HG03139 (cell line): ENCODE measurements around the gene ZNF219.

Source experiments
- ATAC-seq: cut with Tn5 transposase; IDR thresholded peaks from one replicate; pipeline ENCODE4 v1.9.1; 2021; ENCODE audit not compliant: unreplicated experiment

The ZNF219 gene

DNA sequence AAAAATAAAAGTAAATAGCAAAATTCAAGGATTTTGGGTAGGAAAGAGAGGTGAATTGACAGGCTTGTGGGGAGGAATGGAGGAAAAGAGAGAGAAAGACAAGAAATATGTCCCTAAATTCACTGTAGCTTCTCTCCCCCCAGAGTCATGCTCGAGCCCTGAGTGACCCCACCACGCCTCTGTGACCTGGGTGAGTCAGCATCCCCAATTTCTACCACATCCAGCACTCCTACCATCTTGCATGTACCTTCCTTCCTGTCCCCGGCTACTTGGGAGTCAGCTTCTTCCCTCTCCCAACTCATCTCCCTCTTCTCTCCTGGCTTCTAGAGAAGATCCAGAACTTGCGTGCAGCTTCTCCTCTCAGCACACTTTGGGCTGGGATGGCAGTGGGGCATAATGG, 9.8 kb downstream of the ZNF219 start:
- no peak for ATAC-seq

DNA sequence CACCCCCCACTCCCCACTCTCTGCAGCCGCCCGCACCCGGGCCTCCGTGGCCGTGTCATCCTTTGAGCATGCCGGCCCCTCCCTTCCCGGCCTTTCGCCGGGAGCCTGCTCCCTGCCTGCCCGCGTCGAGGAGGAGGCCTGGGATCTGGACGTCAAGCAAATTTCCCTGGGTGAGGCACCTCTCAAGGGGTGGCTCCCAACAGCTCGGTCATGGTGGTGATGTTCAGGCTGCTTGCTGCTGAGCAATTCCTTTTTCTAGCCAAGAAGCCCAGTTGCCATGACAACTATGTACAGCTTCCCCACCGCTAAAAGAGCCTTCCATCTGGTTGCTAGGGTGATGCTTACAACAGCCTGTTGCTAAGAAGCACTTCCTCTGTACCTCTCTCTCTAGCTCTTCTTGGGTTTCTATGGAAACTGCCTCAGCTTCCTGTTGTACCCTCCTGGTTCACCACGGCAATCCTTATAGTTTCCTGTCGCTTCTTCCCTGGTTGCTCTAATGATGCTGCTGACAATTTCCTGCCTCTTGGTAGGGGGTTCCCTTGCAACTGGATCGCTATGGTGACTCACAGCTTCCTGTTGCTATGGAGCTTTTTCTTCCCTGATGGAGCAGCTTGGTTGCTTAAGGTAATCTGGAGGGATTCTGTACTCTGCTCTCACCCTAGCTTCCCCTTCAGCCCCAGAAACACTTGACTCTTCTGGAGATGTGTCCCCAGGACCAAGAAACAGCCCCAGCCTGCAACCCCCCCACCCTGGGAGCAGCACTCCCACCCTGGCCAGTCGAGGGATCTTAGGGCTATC, 11.0 kb downstream of the ZNF219 start:
- peak; percentile 49 for ATAC-seq

DNA sequence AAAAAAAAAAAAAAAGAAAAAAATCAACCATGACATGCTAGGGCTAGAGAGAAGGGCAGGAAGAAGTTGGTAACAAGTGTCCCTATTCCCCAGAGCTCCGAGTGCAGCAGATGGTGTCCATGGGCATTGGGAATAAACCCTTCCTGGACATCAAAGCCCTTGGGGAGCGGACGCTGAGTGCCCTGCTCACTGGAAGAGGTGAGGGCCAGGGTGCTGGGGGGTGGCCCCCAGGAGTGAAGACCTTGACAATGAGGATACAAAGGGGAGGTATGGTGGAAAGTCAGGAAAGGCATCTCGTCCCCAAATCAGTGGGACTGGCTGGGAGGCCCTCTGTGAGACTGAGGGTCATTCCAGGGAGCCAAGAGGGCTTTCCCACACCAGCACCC, 11.6 kb downstream of the ZNF219 start:
- ATAC-seq: no peak

DNA sequence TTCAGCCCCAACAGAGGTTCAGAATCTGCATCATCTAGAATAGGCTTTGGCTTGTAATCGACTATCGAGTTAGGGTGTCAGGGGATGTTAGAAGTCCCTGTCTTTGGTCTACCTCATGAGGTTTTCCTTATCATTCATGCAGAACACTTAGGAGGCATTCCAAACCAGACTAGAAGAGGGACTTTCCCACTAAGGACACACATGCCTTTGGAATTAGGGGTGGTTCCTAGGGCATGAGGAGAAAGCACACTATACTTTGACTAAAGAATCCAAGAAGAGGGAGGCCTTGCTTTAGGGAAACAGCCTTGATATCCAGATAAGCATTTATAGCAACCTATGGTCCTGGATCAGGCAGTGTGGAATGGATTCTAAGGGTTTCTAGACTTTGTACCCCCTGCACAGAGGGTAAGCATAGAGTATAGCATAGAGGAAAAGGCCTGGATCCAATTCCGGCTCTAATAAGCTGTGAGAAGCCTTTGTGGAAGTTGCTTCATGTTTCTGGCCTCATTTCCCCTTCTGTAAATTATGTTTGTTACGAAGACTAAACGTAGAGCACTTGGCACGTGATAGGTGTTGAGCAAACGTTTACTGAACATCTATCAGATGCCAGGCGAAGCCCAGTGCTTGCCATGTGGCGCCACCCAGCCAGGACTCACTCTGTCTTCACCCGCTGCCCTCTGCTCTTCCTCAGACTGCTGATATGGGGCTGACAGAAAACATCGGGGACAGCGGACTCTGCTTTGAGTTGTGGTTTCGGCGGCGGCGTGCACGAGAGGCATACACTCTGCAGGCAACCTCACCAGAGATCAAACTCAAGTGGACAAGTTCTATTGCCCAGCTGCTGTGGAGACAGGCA, 13.2 kb downstream of the ZNF219 start:
- no peak for ATAC-seq

DNA sequence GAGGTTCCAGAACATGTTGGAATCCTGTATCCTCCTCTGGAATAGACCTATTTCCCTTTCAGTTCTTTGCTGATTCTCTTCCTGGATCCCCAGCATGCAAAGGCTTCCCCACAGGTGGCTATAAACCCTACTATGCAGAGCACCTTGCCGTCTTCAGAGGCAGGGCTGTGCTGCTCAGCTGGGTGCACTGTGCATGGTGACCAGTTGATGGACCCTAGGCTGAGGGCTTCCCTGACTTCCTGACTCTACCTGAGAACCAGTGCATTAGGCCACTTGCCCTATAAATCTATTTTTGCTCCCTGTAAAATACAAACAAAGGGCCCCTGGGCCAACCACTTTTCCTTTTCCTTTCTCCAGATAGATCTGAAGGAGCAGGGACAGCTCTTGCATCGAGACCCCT, 14.1 kb downstream of the ZNF219 start:
- no peak for ATAC-seq

DNA sequence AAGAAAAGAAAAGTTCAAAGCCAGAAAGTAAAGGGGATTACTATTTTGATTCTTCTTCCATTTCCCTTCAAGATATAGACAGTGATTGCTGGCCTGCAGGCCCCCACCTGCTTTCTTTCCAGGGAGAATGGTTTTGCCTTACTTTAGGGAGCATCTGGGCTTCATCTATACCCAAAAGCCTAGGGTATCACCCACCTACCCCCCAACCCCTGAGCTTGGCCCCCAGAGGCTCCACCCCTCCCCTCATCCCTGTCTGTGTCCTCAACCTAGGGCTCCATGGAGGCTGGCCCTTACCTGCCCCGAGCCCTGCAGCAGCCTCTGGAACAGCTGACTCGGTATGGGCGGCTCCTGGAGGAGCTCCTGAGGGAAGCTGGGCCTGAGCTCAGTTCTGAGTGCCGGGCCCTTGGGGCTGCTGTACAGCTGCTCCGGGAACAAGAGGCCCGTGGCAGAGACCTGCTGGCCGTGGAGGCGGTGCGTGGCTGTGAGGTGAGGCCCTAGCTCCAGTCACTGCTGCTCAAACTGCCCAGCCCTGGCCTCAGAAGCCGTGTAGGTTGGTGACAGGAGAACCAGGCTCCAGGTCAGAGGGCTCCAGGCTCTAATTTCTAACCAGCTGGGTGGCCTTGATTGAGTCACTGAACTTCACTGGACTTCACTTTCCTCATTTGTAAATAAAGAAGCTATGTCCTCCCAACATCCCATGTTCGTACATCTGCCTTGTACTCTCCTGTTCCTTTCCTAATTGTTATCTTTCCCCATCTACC, 14.7 kb downstream of the ZNF219 start:
- ATAC-seq: no peak

DNA sequence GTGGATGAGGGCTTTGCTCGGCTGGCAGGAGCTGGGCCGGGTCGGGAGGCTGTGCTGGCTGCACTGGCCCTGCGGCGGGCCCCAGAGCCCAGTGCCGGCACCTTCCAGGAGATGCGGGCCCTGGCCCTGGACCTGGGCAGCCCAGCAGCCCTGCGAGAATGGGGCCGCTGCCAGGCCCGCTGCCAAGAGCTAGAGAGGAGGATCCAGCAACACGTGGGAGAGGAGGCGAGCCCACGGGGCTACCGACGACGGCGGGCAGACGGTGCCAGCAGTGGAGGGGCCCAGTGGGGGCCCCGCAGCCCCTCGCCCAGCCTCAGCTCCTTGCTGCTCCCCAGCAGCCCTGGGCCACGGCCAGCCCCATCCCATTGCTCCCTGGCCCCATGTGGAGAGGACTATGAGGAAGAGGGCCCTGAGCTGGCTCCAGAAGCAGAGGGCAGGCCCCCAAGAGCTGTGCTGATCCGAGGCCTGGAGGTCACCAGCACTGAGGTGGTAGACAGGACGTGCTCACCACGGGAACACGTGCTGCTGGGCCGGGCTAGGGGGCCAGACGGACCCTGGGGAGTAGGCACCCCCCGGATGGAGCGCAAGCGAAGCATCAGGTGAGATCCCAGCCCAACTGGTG, 16.8 kb downstream of the ZNF219 start:
- ATAC-seq: no peak

DNA sequence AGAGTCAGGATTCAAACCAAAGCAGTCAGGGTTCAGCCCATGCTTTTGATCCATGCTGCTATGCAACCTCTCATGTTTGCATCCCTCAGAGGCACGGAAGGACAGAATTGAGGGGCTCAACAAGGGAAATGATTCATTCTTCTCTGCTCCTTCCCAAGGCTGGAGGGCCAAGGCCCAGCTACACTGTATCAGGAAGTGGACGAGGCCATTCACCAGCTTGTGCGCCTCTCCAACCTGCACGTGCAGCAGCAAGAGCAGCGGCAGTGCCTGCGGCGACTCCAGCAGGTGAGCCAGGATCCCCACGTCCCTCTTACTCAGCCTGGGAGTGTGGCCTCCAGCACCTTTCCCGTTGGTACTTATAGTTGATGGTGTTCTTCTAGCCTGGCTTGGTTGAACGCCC, 19.7 kb downstream of the ZNF219 start:
- no peak for ATAC-seq

DNA sequence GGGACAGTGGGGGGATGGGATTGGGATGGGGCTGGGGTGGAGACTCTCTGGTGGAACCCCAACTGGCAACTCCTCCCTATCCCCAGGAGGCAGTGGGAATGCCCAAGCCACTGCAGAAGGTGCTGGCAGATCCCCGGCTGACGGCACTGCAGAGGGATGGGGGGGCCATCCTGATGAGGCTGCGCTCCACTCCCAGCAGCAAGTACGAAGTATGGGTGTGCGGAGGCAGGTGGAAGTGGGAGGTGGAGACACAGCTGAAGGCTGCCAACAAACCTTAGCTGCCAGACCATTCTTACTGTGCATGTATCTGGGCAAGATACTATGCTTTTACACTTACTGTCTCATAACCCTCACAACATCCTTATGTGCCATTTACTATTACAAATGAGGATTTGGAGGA, 20.2 kb downstream of the ZNF219 start:
- no peak for ATAC-seq

DNA sequence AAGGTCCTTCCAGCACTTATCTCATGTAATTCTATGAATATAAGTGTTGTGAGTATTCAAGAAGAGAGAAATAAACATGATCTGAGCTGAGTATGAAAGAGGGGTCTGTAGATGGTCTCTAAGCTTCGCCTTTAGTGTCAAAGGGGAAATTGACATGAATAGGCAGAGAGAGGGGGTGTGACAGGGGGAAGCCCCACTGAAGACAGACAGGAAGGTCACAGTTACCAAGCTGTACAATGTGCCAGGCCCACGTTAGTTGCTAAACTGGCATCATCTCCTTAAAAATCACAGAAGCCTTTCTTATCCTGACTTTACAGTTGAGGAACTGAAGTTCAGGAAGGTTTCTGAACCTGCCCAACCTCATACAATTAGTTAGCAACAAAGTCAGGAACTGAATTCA, 20.8 kb downstream of the ZNF219 start:
- no peak for ATAC-seq

DNA sequence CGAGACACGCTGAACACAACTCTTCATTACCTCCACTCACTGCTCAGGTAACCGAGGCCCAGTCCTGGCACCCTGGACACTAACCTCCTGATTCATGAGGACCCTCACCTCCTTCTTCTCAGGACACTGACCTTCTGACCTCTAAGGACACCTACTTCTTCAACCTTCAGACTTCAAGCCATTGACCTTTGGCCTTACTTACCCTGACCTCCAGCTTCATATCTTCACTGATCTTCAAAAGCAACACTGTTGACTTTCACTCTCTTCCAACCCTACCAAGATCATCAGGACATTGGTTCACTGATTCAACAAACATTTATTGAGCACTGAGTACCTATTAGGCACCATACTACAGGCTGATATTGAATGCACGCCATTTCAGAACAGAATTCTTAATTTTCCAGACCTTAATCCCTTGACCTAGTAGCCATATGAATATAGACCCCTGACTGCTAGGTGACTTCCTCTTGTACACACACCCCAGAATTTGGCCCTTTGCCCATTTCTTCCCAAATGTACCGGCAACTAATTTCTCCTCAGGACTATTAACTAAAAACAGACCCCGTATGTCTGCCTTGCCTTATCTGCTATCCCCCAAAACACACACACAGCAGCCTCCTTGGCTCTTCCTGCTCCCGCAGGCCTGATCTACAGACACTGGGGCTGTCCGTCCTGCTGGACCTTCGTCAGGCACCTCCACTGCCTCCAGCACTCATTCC, 22.6 kb downstream of the ZNF219 start:
- ATAC-seq: no peak

DNA sequence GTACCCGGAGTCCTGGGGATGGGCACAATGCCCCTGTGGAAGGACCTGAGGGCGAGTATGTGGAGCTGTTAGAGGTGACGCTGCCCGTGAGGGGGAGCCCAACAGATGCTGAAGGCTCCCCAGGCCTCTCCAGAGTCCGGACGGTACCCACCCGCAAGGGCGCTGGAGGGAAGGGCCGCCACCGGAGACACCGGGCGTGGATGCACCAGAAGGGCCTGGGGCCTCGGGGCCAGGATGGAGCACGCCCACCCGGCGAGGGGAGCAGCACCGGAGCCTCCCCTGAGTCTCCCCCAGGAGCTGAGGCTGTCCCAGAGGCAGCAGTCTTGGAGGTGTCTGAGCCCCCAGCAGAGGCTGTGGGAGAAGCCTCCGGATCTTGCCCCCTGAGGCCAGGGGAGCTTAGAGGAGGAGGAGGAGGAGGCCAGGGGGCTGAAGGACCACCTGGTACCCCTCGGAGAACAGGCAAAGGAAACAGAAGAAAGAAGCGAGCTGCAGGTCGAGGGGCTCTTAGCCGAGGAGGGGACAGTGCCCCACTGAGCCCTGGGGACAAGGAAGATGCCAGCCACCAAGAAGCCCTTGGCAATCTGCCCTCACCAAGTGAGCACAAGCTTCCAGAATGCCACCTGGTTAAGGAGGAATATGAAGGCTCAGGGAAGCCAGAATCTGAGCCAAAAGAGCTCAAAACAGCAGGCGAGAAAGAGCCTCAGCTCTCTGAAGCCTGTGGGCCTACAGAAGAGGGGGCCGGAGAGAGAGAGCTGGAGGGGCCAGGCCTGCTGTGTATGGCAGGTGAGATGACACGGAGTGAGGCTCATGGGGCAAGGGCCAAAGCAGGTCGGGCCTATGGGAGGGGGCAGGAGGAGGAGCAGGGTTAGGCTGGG, 23.8 kb downstream of the ZNF219 start:
- ATAC-seq: no peak

DNA sequence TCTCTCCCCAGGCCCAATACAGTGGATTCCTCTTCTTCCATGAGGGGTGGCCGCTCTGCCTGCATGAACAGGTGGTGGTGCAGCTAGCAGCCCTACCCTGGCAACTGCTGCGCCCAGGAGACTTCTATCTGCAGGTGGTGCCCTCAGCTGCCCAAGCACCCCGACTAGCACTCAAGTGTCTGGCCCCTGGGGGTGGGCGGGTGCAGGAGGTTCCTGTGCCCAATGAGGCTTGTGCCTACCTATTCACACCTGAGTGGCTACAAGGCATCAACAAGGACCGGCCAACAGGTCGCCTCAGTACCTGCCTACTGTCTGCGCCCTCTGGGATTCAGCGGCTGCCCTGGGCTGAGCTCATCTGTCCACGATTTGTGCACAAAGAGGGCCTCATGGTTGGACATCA, 24.5 kb downstream of the ZNF219 start:
- no peak for ATAC-seq

DNA sequence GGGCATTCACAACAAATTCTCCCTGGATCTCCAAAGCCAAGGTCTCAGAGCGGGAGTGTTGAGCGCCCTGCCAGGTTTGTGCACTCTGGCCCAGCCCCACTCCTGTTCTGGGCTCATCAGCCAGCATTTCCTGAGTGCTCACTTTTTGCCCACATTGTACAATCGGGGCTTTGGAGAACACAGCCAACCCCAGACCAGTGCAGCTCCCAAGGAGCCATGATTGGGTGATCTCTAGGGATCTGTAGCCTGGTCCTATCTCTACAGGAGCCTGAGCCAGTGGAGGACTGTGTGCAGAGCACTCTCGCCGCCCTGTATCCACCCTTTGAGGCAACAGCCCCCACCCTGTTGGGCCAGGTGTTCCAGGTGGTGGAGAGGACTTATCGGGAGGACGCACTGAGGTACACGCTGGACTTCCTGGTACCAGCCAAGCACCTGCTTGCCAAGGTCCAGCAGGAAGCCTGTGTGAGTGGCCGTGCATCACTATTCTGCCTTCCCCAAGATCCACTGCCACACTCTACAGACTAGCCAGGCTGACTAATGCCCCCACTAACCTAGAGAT, 25.6 kb downstream of the ZNF219 start:
- no peak for ATAC-seq

DNA sequence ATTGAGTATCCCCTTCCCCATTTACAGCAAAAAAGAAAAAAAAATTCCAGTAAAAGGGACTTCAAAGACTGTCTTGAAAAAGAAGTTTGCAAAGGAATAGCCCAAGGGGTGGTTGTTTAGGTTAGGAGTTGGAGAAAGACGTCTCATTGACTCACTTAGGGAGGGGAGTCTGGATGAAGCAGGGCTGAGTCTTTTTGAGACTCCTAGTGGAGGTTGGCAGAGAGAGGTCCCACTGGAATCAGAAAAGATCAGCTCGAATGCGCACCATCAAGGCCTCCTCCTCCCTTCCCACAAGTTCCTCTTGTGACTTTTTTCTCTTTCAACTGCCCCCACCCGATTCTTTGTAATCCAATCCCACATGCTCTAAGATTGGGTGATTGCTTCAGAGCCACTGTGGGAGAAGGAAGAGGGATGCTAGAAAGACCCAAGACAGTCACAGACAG, 26.4 kb downstream of the ZNF219 start:
- no peak for ATAC-seq

DNA sequence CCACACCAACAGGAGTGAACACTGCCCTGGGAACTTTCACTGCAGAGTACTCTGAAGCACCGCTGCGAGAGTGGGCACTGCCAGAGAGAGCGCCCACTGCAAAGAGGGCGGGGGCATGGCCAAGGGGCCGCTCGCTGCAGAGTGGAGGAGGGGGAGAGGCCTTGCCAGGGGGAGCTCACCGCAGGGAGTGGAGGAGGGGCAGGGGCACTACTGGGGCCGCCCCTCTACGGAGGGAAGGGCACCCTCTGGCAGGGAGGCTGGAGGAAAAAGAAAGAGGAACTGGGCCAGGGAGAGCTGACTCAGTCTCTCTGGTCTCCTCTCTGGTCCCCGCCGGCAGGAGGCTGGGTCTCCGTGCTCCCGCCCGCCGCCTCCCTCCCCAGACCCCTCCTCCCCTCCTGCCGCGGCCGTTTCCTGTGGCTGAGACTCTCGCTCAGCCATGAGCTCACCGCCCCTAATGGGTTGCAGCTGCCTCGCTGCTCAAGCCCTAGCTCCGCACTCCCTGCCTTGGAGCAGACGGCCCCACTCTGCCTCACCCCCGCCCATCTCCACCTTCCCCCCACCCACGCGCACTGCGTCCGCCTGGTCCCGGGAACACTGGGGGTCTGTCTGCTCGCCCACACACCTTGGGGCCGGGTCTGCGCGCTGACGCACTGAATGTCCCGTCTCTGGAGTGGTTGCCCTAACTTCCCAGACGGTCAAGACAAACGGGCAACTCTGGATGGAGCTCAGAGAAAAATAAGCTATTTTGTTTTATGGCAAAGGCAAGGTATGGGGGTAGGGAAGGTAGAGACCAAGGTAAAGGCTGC, 27.0 kb downstream of the ZNF219 start:
- peak; percentile 74 for ATAC-seq

DNA sequence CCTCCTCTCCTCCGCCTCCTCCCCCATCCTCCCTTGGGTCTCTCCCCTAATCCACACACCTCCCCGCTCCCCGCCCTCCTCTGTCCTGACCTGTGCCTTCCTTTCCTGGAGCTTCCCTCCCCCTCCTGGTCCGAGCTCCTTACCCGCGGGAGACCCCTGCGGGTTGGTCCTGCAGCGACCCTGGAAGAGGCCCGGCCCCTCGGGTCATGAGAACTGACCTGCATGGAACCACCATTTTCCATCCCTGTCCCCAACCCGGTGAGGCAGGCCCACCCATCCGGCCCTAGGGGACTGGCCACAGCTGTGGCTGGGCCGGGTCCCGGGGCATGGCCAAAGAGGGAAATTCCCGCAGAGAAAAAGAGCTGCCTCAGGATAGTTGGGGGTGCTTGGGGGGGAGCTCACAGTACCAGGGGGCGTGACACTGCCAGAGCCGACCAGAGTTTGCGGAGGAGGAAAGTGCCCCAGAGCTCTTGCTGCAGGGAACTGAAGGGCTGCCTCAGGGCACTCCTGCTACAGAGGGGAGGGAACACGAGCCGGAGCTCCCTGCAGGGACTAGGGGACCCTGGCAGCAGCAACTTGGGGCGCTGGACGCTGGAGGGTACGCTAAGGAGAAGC, 27.7 kb downstream of the ZNF219 start:
- ATAC-seq: peak; percentile 2

DNA sequence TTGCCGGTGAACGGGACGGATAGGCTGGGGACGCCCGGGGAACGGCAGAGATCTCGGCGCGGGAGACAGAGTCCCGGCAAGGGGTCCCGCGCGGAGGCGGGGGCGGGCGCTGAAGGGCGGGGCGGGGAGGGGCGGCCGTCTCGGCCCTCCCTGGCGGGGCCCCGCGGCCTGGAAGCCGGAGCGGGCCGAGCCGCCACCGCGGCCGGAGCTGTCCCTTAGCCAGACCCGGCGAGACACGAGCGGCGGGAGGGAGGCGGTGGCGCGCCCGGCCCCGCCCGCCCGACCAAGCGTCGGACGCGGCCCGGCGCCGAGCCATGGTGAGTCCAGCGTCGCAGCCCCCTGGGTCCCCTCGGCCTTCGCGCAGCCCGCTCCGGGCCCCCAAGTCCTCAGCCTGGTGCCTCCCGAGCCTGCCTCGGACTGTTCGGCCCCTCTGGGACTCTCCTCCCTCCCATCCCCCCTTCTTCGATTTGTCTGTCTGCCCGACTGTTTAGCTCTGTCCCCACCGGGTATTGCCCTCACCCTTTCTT, 28.3 kb downstream of the ZNF219 start, which contains the start of gene ARHGEF40:
Gene ARHGEF40 (plus strand): TSS at position 222 of the 527 bp plus-strand sequence. CDS start 93 bp downstream, at position 315.
- ATAC-seq: no peak
